SU-DHL-6 (cell line): Measurements from ENCODE around the gene SLC9A3.

Source experiments
- CTCF ChIP-seq: fragments of 200-600 bp; sonication (generic); IDR thresholded peaks from one replicate; pipeline ENCODE4 v1.5.1; 2017; ENCODE audit warnings: antibody characterized with exemption, mild to moderate bottlenecking, low read length, moderate library complexity; ENCODE audit not compliant: insufficient read depth, poor library complexity, severe bottlenecking
- EZH2phosphoT487 ChIP-seq: fragments of 200-600 bp; sonication (generic), shearing (Covaris generic); conservative IDR thresholded peaks from 2 replicates; pipeline ENCODE4 v1.6.1; 2018; ENCODE audit warnings: mild to moderate bottlenecking, antibody characterized with exemption, low read length, moderate library complexity, mixed read lengths

- no peak for TF ChIP-seq CTCF
- TF ChIP-seq EZH2phosphoT487, result no peak
These were observed 34.7 kb upstream of the SLC9A3 start for GRCh38 chr5:558871-559503.
